HepG2 (cell line): ENCODE measurements around the gene RCAN2. TPM values are rescaled to one million over a fixed set of nuclear protein-coding genes. Genes with fewer than 3 reads are reported as not detected.

Experiments
- ATAC-seq: fragments of 200-7000 bp; cut with Tn5 transposase; 3 replicates; pipeline ENCODE4 v1.9.1; 2020; ENCODE audit warnings: mild to moderate bottlenecking, moderate library complexity
- BruUV-seq: library from RNA; stranded (reverse); fragments of 400-500 nt; replicated peaks from 2 replicates; lab custom pipeline; 2021; lab: Mats Ljungman, UMichigan
- CTCF ChIA-PET: fragments of 300-600 bp; formaldehyde crosslinking; extraction: SDS; loops from one replicate; lab custom pipeline; 2021; ENCODE audit warnings: low total read pairs, inconsistent platforms, low intra/inter-chr PET ratio; lab: Yijun Ruan, JAX
- POLR2A ChIA-PET: fragments of 350-600 bp; sonication (Branson Sonifier 250); formaldehyde crosslinking; loops from one replicate; lab custom pipeline; 2020; ENCODE audit warnings: antibody characterized with exemption, inconsistent platforms; lab: Yijun Ruan, JAX
- DNase-seq: peaks from one replicate; pipeline ENCODE4 v3.0.0-alpha.2; 2015; ENCODE audit warnings: low spot score
- FAIRE-seq: peaks from 3 replicates; lab custom pipeline; 2011; peaks lifted over from hg19 to GRCh38; lab: Jason Lieb, UNC
- H2AFZ ChIP-seq: one replicate; pipeline ENCODE4 v1.6.1; 2011; ENCODE audit warnings: low read length, inconsistent platforms
- H3K27ac ChIP-seq: fragments of 300-600 bp; 3 replicates; pipeline ENCODE4 v1.8.0; 2011; ENCODE audit warnings: mixed run types, mild to moderate bottlenecking, mixed read lengths, low read length, inconsistent platforms; ENCODE audit not compliant: insufficient read depth; ENCODE audit errors: extremely low read length
- H3K27me3 ChIP-seq, 2 experiments: fragments of 200-600 bp in 1 of 2; 2 replicates in 1 of 2; 3 replicates in 1 of 2; pipeline versions ENCODE4 v1.6.0 to v1.8.0; 2011; ENCODE audit warnings: low read length in 2 of 2, mild to moderate bottlenecking in 2 of 2, moderate library complexity in 2 of 2, inconsistent platforms in 1 of 2; ENCODE audit not compliant: insufficient read depth in 2 of 2, control insufficient read depth in 1 of 2
- H3K36me3 ChIP-seq, 2 experiments: fragments of 200-600 bp in 1 of 2; replicated peaks in 1 of 2; 2 replicates in 1 of 2; 3 replicates in 1 of 2; pipeline versions ENCODE4 v1.5.1 to v1.8.0; 2011; ENCODE audit warnings: low read length in 2 of 2, inconsistent platforms in 1 of 2; ENCODE audit not compliant: insufficient read depth in 2 of 2, control insufficient read depth in 1 of 2
- H3K4me1 ChIP-seq: 2 replicates; pipeline ENCODE4 v1.5.1; 2012; ENCODE audit warnings: low read length, inconsistent platforms; ENCODE audit not compliant: insufficient read depth
- H3K4me2 ChIP-seq: 2 replicates; pipeline ENCODE4 v1.6.0; 2011; ENCODE audit warnings: low read depth, low read length, inconsistent platforms
- H3K4me3 ChIP-seq, 3 experiments: fragments of 200-600 bp in 1 of 3; sonication (generic), shearing (Covaris generic) in 1 of 3; replicated peaks in 1 of 3; 2 replicates each; pipeline ENCODE4 v1.5.1; 2011 to 2016; ENCODE audit warnings: low read length in 3 of 3, inconsistent platforms in 2 of 3, low read depth in 2 of 3, mild to moderate bottlenecking in 2 of 3, control low read depth in 1 of 3, mixed read lengths in 1 of 3; ENCODE audit not compliant: insufficient read depth in 1 of 3
- H3K79me2 ChIP-seq: one replicate; pipeline ENCODE4 v1.6.1; 2011; ENCODE audit warnings: low read length, inconsistent platforms; ENCODE audit not compliant: insufficient read depth
- H3K9ac ChIP-seq: 2 replicates; pipeline ENCODE4 v1.6.0; 2011; ENCODE audit warnings: mild to moderate bottlenecking, low read depth, low read length, inconsistent platforms; ENCODE audit not compliant: insufficient read depth
- H3K9me3 ChIP-seq: 2 replicates; pipeline ENCODE4 v1.5.1; 2012; ENCODE audit warnings: mild to moderate bottlenecking, low read length
- H4K20me1 ChIP-seq: 2 replicates; pipeline ENCODE4 v1.6.0; 2011; ENCODE audit warnings: inconsistent platforms, mild to moderate bottlenecking, low read length, moderate library complexity; ENCODE audit not compliant: insufficient read depth
- EEA1 ChIP-seq: sonication (generic); formaldehyde crosslinking; IDR thresholded peaks from 2 replicates; pipeline ENCODE4 v1.5.1; 2020; ENCODE audit warnings: mild to moderate bottlenecking, missing genetic modification reagents, borderline replicate concordance
- EZH2 ChIP-seq: conservative IDR thresholded peaks from 2 replicates; pipeline ENCODE4 v1.6.1; 2012; ENCODE audit warnings: mild to moderate bottlenecking, low read depth, low read length, moderate library complexity
- NONO ChIP-seq, 2 experiments: fragments of 450-650 bp in 1 of 2; sonication (generic) in 1 of 2; formaldehyde crosslinking in 1 of 2; IDR thresholded peaks in 1 of 2; conservative IDR thresholded peaks in 1 of 2; 2 replicates each; pipeline versions ENCODE4 v1.6.1 to v1.8.0; 2017 to 2022; ENCODE audit warnings: mild to moderate bottlenecking in 1 of 2, missing genetic modification reagents in 1 of 2, moderate library complexity in 1 of 2
- PATZ1 ChIP-seq: sonication (generic); formaldehyde crosslinking; IDR thresholded peaks from 2 replicates; pipeline ENCODE4 v1.4.0; 2020; ENCODE audit warnings: missing genetic modification reagents
- PCBP2 ChIP-seq: fragments of 200-400 bp; formaldehyde crosslinking; optimal IDR thresholded peaks from 2 replicates; pipeline ENCODE3; 2018; ENCODE audit warnings: low read length, low read depth; ENCODE audit not compliant: poor library complexity, severe bottlenecking
- SPEN ChIP-seq: sonication (generic); formaldehyde crosslinking; IDR thresholded peaks from 2 replicates; pipeline ENCODE4 v1.5.1; 2020; ENCODE audit warnings: low read depth, mild to moderate bottlenecking, missing genetic modification reagents
- SRSF4 ChIP-seq: fragments of 200-400 bp; formaldehyde crosslinking; IDR thresholded peaks from one replicate; pipeline ENCODE4 v1.6.1; 2018; ENCODE audit warnings: mild to moderate bottlenecking, low read depth, low read length, moderate library complexity; ENCODE audit not compliant: poor library complexity, severe bottlenecking
- ZNF263 ChIP-seq: sonication (generic); formaldehyde crosslinking; IDR thresholded peaks from 2 replicates; pipeline ENCODE4 v1.4.0; 2020; ENCODE audit warnings: missing genetic modification reagents
- ZNF547 ChIP-seq: sonication (generic); formaldehyde crosslinking; IDR thresholded peaks from 2 replicates; pipeline ENCODE4 v1.5.1; 2020; ENCODE audit warnings: mild to moderate bottlenecking, missing genetic modification reagents
- ZNF780A ChIP-seq: sonication (generic); formaldehyde crosslinking; IDR thresholded peaks from 2 replicates; pipeline ENCODE4 v1.8.0; 2022; ENCODE audit warnings: mild to moderate bottlenecking, missing genetic modification reagents, moderate library complexity
- ZNF83 ChIP-seq: sonication (generic); formaldehyde crosslinking; IDR thresholded peaks from 2 replicates; pipeline ENCODE4 v1.4.0; 2020; ENCODE audit warnings: missing genetic modification reagents, mild to moderate bottlenecking, borderline replicate concordance
- ZNF850 ChIP-seq: sonication (generic); formaldehyde crosslinking; conservative IDR thresholded peaks from 2 replicates; pipeline ENCODE4 v1.9.0; 2021; ENCODE audit warnings: mild to moderate bottlenecking, missing genetic modification reagents
- WGBS: methylation state at CpG from one replicate; pipeline ENCODE4 v1.1.6; 2017; ENCODE audit warnings: low lambda C conversion rate; 5-methylcytosine and 5-hydroxymethylcytosine counted together
- in situ Hi-C: cut with HindIII; loops from 2 replicates; pipeline ENCODE4 v1.10.0; 2017; ENCODE audit warnings: low pct_unique_long_range_greater_than_20kb; ENCODE audit not compliant: extremely low pct_ligation_motif_present
- intact Hi-C: fragments of 100-400 bp; cut with micrococcal nuclease; formaldehyde crosslinking; loops from one replicate; pipeline ENCODE4 v1.10.0; 2022; ENCODE audit not compliant: unreplicated experiment
- polyA plus RNA-seq, 8 experiments: library from polyadenylated mRNA; depleted of rRNA in 3 of 8; stranded (reverse) in 7 of 8; unstranded in 1 of 8; fragments of >200 nt; fragmentation: Illumina TruSeq in 4 of 8; extraction: Trizol in 4 of 8; gene quantifications; 2 replicates each; pipeline versions ENCODE4 v1.2.1 to v1.2.3, GENCODE V29; 2011 to 2016; ENCODE audit warnings: low read depth in 4 of 8, missing spikeins in 1 of 8, mixed read lengths in 1 of 8; ENCODE audit not compliant: insufficient read depth in 1 of 8
- total RNA-seq, 5 experiments: library from RNA; depleted of rRNA; stranded (reverse); fragments of >200 nt; fragmentation: Illumina TruSeq; extraction: Trizol; gene quantifications; 2 replicates each; pipeline ENCODE4 v1.2.3, GENCODE V29; 2016; ENCODE audit warnings: low read depth in 1 of 5

The RCAN2 gene
- total and polyA plus RNA-seq, 2 of the 13 experiments (the other 11 are each of a cell fraction or from before 2014, with no cell fraction given) = not detected

- intact Hi-C loops (no loop called here), in situ Hi-C loops (no loop called here)
- Histone ChIP-seq H3K4me2 (no peak overlapping the region), H3K27ac (no peak overlapping the region), H3K4me3 (no peak overlapping the region), H3K4me1 (no peaks in the 10 kb centered on the region), H3K9ac (no peak overlapping the region), H3K9me3 (no peaks in the 10 kb centered on the region), H2AFZ (no peak overlapping the region), H3K36me3 (no peaks in the 10 kb centered on the region), H3K79me2 (no peaks in the 10 kb centered on the region), H3K27me3 (no peaks in the 10 kb centered on the region), H4K20me1 (no peaks in the 10 kb centered on the region)
- ChIA-PET POLR2A (no interaction called here), CTCF (no interaction called here)
- DNase-seq = no peak
- no peak for FAIRE-seq
- WGBS = 14% methylated on average over 7 of the region's 7 CpGs
- ATAC-seq = no peak
- TF ChIP-seq ZNF780A (CRISPR knock-in tag) = no peak
- TF ChIP-seq SRSF4 = no peak
- no peak for TF ChIP-seq ZNF850 (CRISPR knock-in tag)
- no peak for TF ChIP-seq EEA1
- no peak for TF ChIP-seq ZNF547 (CRISPR knock-in tag)
- no peak for TF ChIP-seq EZH2
- TF ChIP-seq PATZ1 (CRISPR knock-in tag) = no peak
- no peak for TF ChIP-seq PCBP2
- no peak for TF ChIP-seq NONO (IDR thresholded peaks at IDR 0.05)
- no peak for TF ChIP-seq NONO (CRISPR knock-in tag; conservative IDR thresholded peaks at IDR 0.05)
- no peak for TF ChIP-seq ZNF263 (CRISPR knock-in tag)
- no peak for TF ChIP-seq SPEN
- TF ChIP-seq ZNF83 = no peak
- BruUV-seq = no TSS peak
Measured at GRCh38 chr6:46505693-46506512, 14.7 kb upstream of the RCAN2 start.
